Trophoblast cell (in vitro differentiated cells and primary cell): ENCODE measurements around the gene SRSF12.
A peak's percentile ranks its signal among the peaks of the same experiment; 100 is the strongest.

Source experiments
- DNase-seq, 2 donors: peaks; one replicate each; pipeline ENCODE4 v3.0.0-alpha.2; 2016
- H2AFZ ChIP-seq: 2 replicates; pipeline ENCODE4 v1.6.1; 2013; ENCODE audit warnings: low read length, moderate library complexity, mild to moderate bottlenecking; ENCODE audit not compliant: insufficient read depth, poor library complexity
- H2AK5ac ChIP-seq: 2 replicates; pipeline ENCODE4 v1.6.1; 2013; ENCODE audit warnings: mild to moderate bottlenecking, low read length
- H2BK120ac ChIP-seq: 2 replicates; pipeline ENCODE4 v1.6.1; 2013; ENCODE audit warnings: low read length, mild to moderate bottlenecking, moderate library complexity; ENCODE audit not compliant: insufficient read depth, poor library complexity
- H2BK12ac ChIP-seq: 2 replicates; pipeline ENCODE4 v1.6.1; 2013; ENCODE audit warnings: mild to moderate bottlenecking, low read length, moderate library complexity
- H2BK5ac ChIP-seq: 2 replicates; pipeline ENCODE4 v1.6.1; 2013; ENCODE audit warnings: low read length, low read depth, moderate library complexity, mild to moderate bottlenecking; ENCODE audit not compliant: poor library complexity
- H3K14ac ChIP-seq: 2 replicates; pipeline ENCODE4 v1.6.1; 2013; ENCODE audit warnings: mild to moderate bottlenecking, low read length
- H3K18ac ChIP-seq: 2 replicates; pipeline ENCODE4 v1.6.1; 2013; ENCODE audit warnings: mild to moderate bottlenecking, low read length
- H3K23ac ChIP-seq: 2 replicates; pipeline ENCODE4 v1.6.1; 2013; ENCODE audit warnings: low read length
- H3K27ac ChIP-seq: 2 replicates; pipeline ENCODE4 v1.5.1; 2013; ENCODE audit warnings: low read depth, mild to moderate bottlenecking, inconsistent platforms, low read length, moderate library complexity
- H3K27me3 ChIP-seq: 2 replicates; pipeline ENCODE4 v1.6.1; 2013; ENCODE audit warnings: inconsistent platforms, mild to moderate bottlenecking, low read length, moderate library complexity; ENCODE audit not compliant: insufficient read depth
- H3K36me3 ChIP-seq, 2 experiments: 1 replicate in 1 of 2; 2 replicates in 1 of 2; pipeline ENCODE4 v1.6.1; 2013; ENCODE audit warnings: low read length in 2 of 2, mild to moderate bottlenecking in 2 of 2, moderate library complexity in 1 of 2; ENCODE audit not compliant: insufficient read depth in 2 of 2, control insufficient read depth in 1 of 2
- H3K4ac ChIP-seq: 2 replicates; pipeline ENCODE4 v1.6.1; 2013; ENCODE audit warnings: low read depth, mild to moderate bottlenecking, low read length, moderate library complexity
- H3K4me1 ChIP-seq, 2 experiments: 1 replicate in 1 of 2; 2 replicates in 1 of 2; pipeline ENCODE4 v1.6.1; 2013; ENCODE audit warnings: low read length in 2 of 2, mild to moderate bottlenecking in 2 of 2, moderate library complexity in 1 of 2; ENCODE audit not compliant: insufficient read depth in 2 of 2, control insufficient read depth in 1 of 2
- H3K4me2 ChIP-seq: 2 replicates; pipeline ENCODE4 v1.6.1; 2013; ENCODE audit warnings: inconsistent platforms, mild to moderate bottlenecking, low read length, moderate library complexity
- H3K4me3 ChIP-seq: 2 replicates; pipeline ENCODE4 v1.5.1; 2013; ENCODE audit warnings: mild to moderate bottlenecking, low read depth, low read length, inconsistent platforms
- H3K79me1 ChIP-seq: one replicate; pipeline ENCODE4 v1.6.1; 2013; ENCODE audit warnings: low read length
- H3K79me2 ChIP-seq: 2 replicates; pipeline ENCODE4 v1.6.1; 2013; ENCODE audit warnings: low read length, mild to moderate bottlenecking; ENCODE audit not compliant: control insufficient read depth, insufficient read depth, poor library complexity
- H3K9ac ChIP-seq: 2 replicates; pipeline ENCODE4 v1.6.1; 2013; ENCODE audit warnings: mild to moderate bottlenecking, low read length
- H3K9me3 ChIP-seq: 2 replicates; pipeline ENCODE4 v1.6.1; 2013; ENCODE audit warnings: low read depth, mild to moderate bottlenecking, control low read depth, inconsistent platforms, low read length; ENCODE audit not compliant: insufficient read depth
- H4K12ac ChIP-seq: 2 replicates; pipeline ENCODE4 v1.6.1; 2013; ENCODE audit warnings: low read depth, mild to moderate bottlenecking, low read length, moderate library complexity
- H4K8ac ChIP-seq: 2 replicates; pipeline ENCODE4 v1.6.1; 2013; ENCODE audit warnings: low read depth, mild to moderate bottlenecking, low read length, moderate library complexity
- H4K91ac ChIP-seq: one replicate; pipeline ENCODE4 v1.6.1; 2013; ENCODE audit warnings: low read depth, mild to moderate bottlenecking, low read length, moderate library complexity
- WGBS: extraction: QIAGEN DNeasy Blood & Tissue Kit; methylation state at CpG from one replicate; pipeline ENCODE4 v1.1.7; 2013; ENCODE audit warnings: missing lambda C conversion rate; ENCODE audit not compliant: insufficient read length, insufficient coverage; ENCODE audit errors: extremely low coverage; 5-methylcytosine and 5-hydroxymethylcytosine counted together

The SRSF12 gene

GRCh38 chr6:89154131-89154530, 36.3 kb upstream of the SRSF12 start:
- Histone ChIP-seq H3K27ac (no peak overlapping the region), H4K12ac (no peak overlapping the region), H3K36me3 (no peaks in the 10 kb centered on the region), H3K4ac (no peak overlapping the region), H2BK12ac (no peak overlapping the region), H4K91ac (no peak overlapping the region), H3K9me3 (no peaks in the 10 kb centered on the region), H3K79me2 (no peaks in the 10 kb centered on the region), H3K14ac (no peak overlapping the region), H2AFZ (no peak overlapping the region), H3K27me3 (no peaks in the 10 kb centered on the region), H4K8ac (no peak overlapping the region), H2BK5ac (no peak overlapping the region), H3K18ac (no peak overlapping the region), H2BK120ac (no peak overlapping the region), H3K23ac (no peak overlapping the region), H3K4me2 (no peak overlapping the region), H3K4me1 (no peaks in the 10 kb centered on the region), H3K79me1 (no peaks in the 10 kb centered on the region), H3K9ac (no peak overlapping the region), H2AK5ac (no peak overlapping the region), H3K4me3 (no peak overlapping the region)
- DNase-seq = peak in 1 of 2 donors; percentile 82
- WGBS = no CpG with 5 or more reads among the region's 1 CpG

DNA sequence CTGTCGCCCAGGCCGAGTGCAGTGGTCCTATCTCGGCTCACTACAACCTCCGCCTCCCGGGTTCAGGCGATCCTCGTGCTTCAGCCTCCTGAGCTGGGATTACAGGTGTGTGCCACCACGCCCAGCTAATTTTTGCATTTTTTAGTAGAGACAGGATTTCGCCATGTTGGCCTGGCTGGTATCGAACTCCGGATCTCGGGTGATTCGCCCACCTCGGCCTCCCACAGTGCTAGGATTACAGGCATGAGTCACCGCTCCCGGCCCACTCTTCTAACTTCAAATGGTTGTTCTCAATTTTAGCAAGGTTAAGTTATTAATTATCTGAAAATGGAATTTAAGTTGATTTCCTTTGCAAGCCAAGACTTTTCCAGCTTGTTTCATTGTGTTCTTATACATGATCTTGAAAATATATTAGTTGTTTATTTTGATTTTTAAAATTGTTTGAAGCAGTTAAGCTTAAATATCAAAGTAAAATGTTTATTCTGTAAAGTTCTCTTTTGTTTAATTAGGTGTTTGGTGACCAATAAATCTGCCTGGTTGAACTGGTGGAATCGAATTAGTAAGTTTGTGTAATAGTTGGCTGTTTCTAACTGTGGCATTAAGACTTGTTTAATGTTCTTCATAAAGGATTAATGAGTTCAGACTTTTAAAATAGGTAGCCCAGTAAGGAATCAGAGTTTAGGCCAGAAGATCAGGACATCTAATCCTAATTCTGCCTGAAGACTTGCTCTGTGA, 30.3 kb upstream of the SRSF12 start:
- H3K4me2 ChIP-seq = no peak overlapping the region
- peaks cover 2% of the 10 kb centered on the region for H3K79me2 ChIP-seq
- H3K79me1 ChIP-seq = peaks cover 4% of the 10 kb centered on the region
- H3K9ac ChIP-seq = no peak overlapping the region
- no peak for DNase-seq
- no peak overlapping the region for H2BK5ac ChIP-seq
- H3K14ac ChIP-seq = no peak overlapping the region
- no peak overlapping the region for H3K23ac ChIP-seq
- no peaks in the 10 kb centered on the region for H3K9me3 ChIP-seq
- peaks cover 2% of the 10 kb centered on the region for H3K27me3 ChIP-seq
- H2AFZ ChIP-seq = no peak overlapping the region
- no peak overlapping the region for H2BK120ac ChIP-seq
- H2BK12ac ChIP-seq = no peak overlapping the region
- H4K91ac ChIP-seq = no peak overlapping the region
- H3K27ac ChIP-seq = no peak overlapping the region
- H3K4ac ChIP-seq = no peak overlapping the region
- H3K4me1 ChIP-seq = peaks cover 0 to 6% of the 10 kb centered on the region in 2 experiments
- no peak overlapping the region for H4K12ac ChIP-seq
- H2AK5ac ChIP-seq = no peak overlapping the region
- H4K8ac ChIP-seq = no peak overlapping the region
- H3K4me3 ChIP-seq = no peak overlapping the region
- H3K36me3 ChIP-seq = no peaks in the 10 kb centered on the region
- WGBS = no CpG with 5 or more reads among the region's 17 CpGs
- no peak overlapping the region for H3K18ac ChIP-seq

DNA sequence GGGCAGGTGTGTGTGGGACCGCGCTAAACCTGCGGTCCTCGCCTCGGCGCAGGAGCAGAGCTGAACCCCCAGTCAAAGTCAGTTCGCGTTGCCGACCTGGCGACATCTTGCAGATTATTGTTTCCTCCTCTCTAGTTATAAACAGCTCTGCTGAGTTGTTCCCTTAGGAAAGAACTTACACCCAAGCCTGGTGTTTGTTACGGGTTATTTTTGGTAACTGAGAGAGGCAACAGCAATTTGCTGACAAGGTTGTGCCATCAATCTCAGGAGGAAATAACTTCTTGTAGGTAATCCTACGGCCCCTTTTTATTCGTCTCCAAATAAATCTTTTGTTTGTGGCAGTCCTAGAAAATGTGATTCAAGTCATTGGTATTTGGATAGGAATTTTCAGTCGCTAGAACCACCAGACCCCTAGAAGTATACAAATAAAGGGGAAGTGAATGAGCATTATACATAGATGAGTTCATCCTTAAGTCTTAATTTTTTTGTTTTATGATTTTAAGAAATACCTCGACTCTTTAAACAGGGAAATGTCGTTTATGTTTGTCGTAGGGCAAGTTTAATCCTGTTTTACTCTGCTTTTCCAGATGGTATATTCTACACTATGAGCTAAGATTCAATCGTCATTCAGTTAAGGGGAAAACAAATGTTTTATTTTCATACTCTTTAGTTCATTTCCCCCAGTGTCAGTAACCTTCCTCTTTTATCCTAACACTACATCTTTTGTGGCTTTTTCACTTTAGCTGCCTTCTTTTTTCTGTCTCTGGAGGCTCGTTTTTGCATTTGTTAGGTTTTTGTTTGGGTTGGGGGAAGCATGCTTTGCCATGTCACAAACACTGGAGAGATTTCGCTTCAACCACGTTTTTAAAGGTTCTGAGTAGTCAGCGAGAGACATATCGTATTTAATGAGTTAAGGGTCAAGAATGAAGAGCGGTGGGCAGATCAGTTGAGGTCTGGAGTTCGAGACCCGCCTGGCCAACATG, 29.1 kb upstream of the SRSF12 start:
- Histone ChIP-seq H3K9ac (peak overlapping the region; percentile 80), H3K36me3 (no peaks in the 10 kb centered on the region), H3K18ac (peak overlapping the region; percentile 62), H2BK12ac (no peak overlapping the region), H4K91ac (peak overlapping the region; percentile 42), H3K14ac (no peak overlapping the region), H3K23ac (no peak overlapping the region), H3K4ac (no peak overlapping the region), H3K4me2 (peak overlapping the region; percentile 100), H3K79me2 (peaks cover 2% of the 10 kb centered on the region), H3K4me3 (peak overlapping the region; percentile 83), H3K27me3 (peaks cover 2% of the 10 kb centered on the region), H3K4me1 (peaks cover 0 to 6% of the 10 kb centered on the region in 2 experiments), H2BK120ac (no peak overlapping the region), H3K9me3 (no peaks in the 10 kb centered on the region), H4K12ac (no peak overlapping the region), H3K27ac (no peak overlapping the region), H2AFZ (peak overlapping the region; percentile 61), H2BK5ac (no peak overlapping the region), H4K8ac (peak overlapping the region; percentile 44), H2AK5ac (no peak overlapping the region), H3K79me1 (peaks cover 4% of the 10 kb centered on the region)
- WGBS = no CpG with 5 or more reads among the region's 26 CpGs
- DNase-seq = peak in 1 of 2 donors; percentile 32

DNA sequence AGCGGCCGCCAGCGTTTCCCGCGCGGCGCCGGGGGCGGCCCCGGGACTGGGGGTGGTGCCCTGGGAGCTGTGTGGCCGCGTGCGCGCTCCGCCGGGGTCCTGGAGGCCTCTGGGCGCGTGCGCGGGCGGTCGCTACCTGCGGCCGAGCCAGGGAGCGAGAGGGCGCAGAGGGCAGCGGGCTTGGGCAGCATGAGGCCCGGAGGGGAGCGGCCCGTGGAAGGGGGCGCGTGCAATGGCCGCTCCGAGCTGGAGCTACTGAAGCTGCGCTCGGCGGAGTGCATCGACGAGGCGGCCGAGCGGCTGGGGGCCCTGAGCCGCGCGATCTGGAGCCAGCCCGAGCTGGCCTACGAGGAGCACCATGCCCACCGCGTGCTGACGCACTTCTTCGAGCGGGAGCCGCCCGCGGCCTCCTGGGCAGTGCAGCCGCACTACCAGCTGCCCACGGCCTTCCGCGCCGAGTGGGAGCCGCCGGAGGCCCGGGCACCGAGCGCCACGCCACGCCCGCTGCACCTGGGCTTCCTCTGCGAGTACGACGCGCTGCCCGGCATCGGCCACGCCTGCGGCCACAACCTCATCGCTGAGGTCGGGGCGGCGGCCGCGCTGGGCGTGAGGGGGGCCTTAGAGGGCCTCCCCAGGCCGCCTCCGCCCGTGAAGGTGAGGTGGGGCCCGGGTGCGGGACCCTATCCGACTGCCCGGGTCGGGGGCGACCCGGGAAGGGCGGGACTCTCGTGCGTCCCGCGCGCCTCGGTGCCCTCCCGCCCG, 28.3 kb upstream of the SRSF12 start, which contains the start of gene PM20D2:
PM20D2 (plus strand) TSS at position 100 of the 762 bp plus-strand sequence; CDS start at position 190, 90 bp downstream.
- Histone ChIP-seq H2BK120ac (no peak within 1 kb of the TSS), H3K4me3 (peak within 1 kb of the TSS; percentile 83)
- no CpG with 5 or more reads among the region's 102 CpGs for WGBS

More for the DNA sequence above, 28.3 kb upstream of the SRSF12 start, which contains the start of gene PM20D2:
- H2AFZ ChIP-seq = peak within 1 kb of the TSS; percentile 61
- H3K18ac ChIP-seq = peak within 1 kb of the TSS; percentile 62
- no peaks in the 10 kb centered on the region for H3K36me3 ChIP-seq
- peak within 1 kb of the TSS; percentile 44 for H4K8ac ChIP-seq
- H4K12ac ChIP-seq = peak within 1 kb of the TSS; percentile 22
- no peak within 1 kb of the TSS for H3K23ac ChIP-seq
- H3K4me1 ChIP-seq = peaks cover 0 to 6% of the 10 kb centered on the region in 2 experiments
- H2AK5ac ChIP-seq = no peak within 1 kb of the TSS
- peak within 1 kb of the TSS; percentile 24 for H3K14ac ChIP-seq
- DNase-seq = peak in 1 of 2 donors; percentile 48
- no peak within 1 kb of the TSS for H2BK5ac ChIP-seq
- no peaks in the 10 kb centered on the region for H3K9me3 ChIP-seq
- peak within 1 kb of the TSS; percentile 80 for H3K9ac ChIP-seq
- no peak within 1 kb of the TSS for H3K4ac ChIP-seq
- H3K79me2 ChIP-seq = peaks cover 2% of the 10 kb centered on the region
- H3K27me3 ChIP-seq = peaks cover 2% of the 10 kb centered on the region
- no peak within 1 kb of the TSS for H3K27ac ChIP-seq
- peaks cover 4% of the 10 kb centered on the region for H3K79me1 ChIP-seq
- H3K4me2 ChIP-seq = peak within 1 kb of the TSS; percentile 100
- peak within 1 kb of the TSS; percentile 42 for H4K91ac ChIP-seq
- H2BK12ac ChIP-seq = no peak within 1 kb of the TSS
